H1 (cell line): ENCODE measurements around the gene SEC24A. TPM values are rescaled to one million over a fixed set of nuclear protein-coding genes. Genes with fewer than 3 reads are reported as not detected.

Experiments used
- CTCF ChIA-PET: fragments of 300-600 bp; sonication (Branson Sonifier 250); formaldehyde crosslinking; loops from one replicate; lab custom pipeline; 2021; ENCODE audit not compliant: partially characterized antibody; lab: Charles Lee
- POLR2A ChIA-PET: fragments of 300-600 bp; sonication (Branson Sonifier 250); formaldehyde crosslinking; loops from one replicate; lab custom pipeline; 2021; ENCODE audit warnings: inconsistent platforms; ENCODE audit not compliant: partially characterized antibody; lab: Charles Lee
- DNase-seq, 2 experiments: peaks; one replicate each; pipeline versions ENCODE4 v3.0.0 to v3.0.0-alpha.2; 2010 to 2022; ENCODE audit warnings: low spot score in 2 of 2, low read depth in 1 of 2, mixed read lengths in 1 of 2
- FAIRE-seq: peaks from 2 replicates; lab custom pipeline; 2011; peaks lifted over from hg19 to GRCh38; lab: Jason Lieb, UNC
- H2AFZ ChIP-seq: 2 replicates; pipeline ENCODE4 v1.8.1; 2012; ENCODE audit warnings: low read length, inconsistent platforms
- H2AK5ac ChIP-seq: 2 replicates; pipeline ENCODE4 v1.6.1; 2013; ENCODE audit warnings: low read depth, low read length
- H2BK120ac ChIP-seq: replicated peaks from 2 replicates; pipeline ENCODE3; 2013; ENCODE audit warnings: low read depth, low read length, inconsistent platforms
- H2BK12ac ChIP-seq: 2 replicates; pipeline ENCODE4 v1.6.1; 2013; ENCODE audit warnings: low read depth, low read length
- H2BK15ac ChIP-seq: 2 replicates; pipeline ENCODE4 v1.6.1; 2013; ENCODE audit warnings: low read length
- H2BK20ac ChIP-seq: 2 replicates; pipeline ENCODE4 v1.6.1; 2013; ENCODE audit warnings: low read length
- H2BK5ac ChIP-seq: 2 replicates; pipeline ENCODE4 v1.6.1; 2013; ENCODE audit warnings: low read depth, low read length
- H3K14ac ChIP-seq: 2 replicates; pipeline ENCODE4 v1.6.1; 2013; ENCODE audit warnings: inconsistent platforms; ENCODE audit not compliant: insufficient read length
- H3K18ac ChIP-seq: 2 replicates; pipeline ENCODE4 v1.6.1; 2013; ENCODE audit warnings: low read length; ENCODE audit errors: extremely low read depth
- H3K23ac ChIP-seq: 2 replicates; pipeline ENCODE4 v1.6.1; 2013; ENCODE audit warnings: inconsistent platforms; ENCODE audit not compliant: insufficient read length
- H3K23me2 ChIP-seq: 2 replicates; pipeline ENCODE4 v1.6.1; 2013; ENCODE audit warnings: low read depth, low read length
- H3K27ac ChIP-seq: 2 replicates; pipeline ENCODE4 v1.6.1; 2011; ENCODE audit warnings: low read depth, low read length, inconsistent platforms
- H3K27me3 ChIP-seq, 4 experiments: replicated peaks in 1 of 4; 1 replicate in 1 of 4; 2 replicates in 3 of 4; pipeline versions ENCODE4 v1.6.1 to v1.8.1; 2011 to 2013; ENCODE audit warnings: low read length in 3 of 4, mild to moderate bottlenecking in 3 of 4, inconsistent platforms in 2 of 4, mixed read lengths in 2 of 4, moderate library complexity in 1 of 4; ENCODE audit not compliant: control insufficient read depth in 3 of 4, insufficient read depth in 3 of 4; ENCODE audit errors: extremely low read depth in 1 of 4
- H3K36me3 ChIP-seq, 4 experiments: 2 replicates each; pipeline versions ENCODE4 v1.6.1 to v1.8.1; 2011 to 2013; ENCODE audit warnings: mild to moderate bottlenecking in 4 of 4, low read length in 3 of 4, moderate library complexity in 2 of 4, control low read depth in 1 of 4, inconsistent platforms in 1 of 4; ENCODE audit not compliant: insufficient read depth in 4 of 4, control insufficient read depth in 2 of 4
- H3K4ac ChIP-seq: replicated peaks from 2 replicates; pipeline ENCODE3; 2013; ENCODE audit warnings: low read length, low read depth, mixed read lengths, inconsistent platforms; ENCODE audit not compliant: insufficient read length
- H3K4me1 ChIP-seq, 4 experiments: replicated peaks in 1 of 4; 1 replicate in 1 of 4; 2 replicates in 3 of 4; pipeline versions ENCODE4 v1.6.1 to v1.8.1; 2011 to 2013; ENCODE audit warnings: low read length in 3 of 4, inconsistent platforms in 2 of 4, mixed read lengths in 1 of 4; ENCODE audit not compliant: insufficient read depth in 4 of 4, control insufficient read depth in 3 of 4
- H3K4me2 ChIP-seq, 2 experiments: 2 replicates each; pipeline versions ENCODE4 v1.6.1 to v1.8.1; 2011 to 2013; ENCODE audit warnings: low read depth in 2 of 2, low read length in 2 of 2, control low read depth in 1 of 2, inconsistent platforms in 1 of 2, mild to moderate bottlenecking in 1 of 2; ENCODE audit not compliant: insufficient read depth in 1 of 2
- H3K4me3 ChIP-seq, 4 experiments: fragments of 200-600, 300-600 bp in 1 of 4; sonication (generic), shearing (Covaris generic), sonication (Bioruptor Twin) in 1 of 4; 2 replicates each; pipeline versions ENCODE4 v1.5.1 to v1.8.1; 2011 to 2016; ENCODE audit warnings: low read length in 4 of 4, low read depth in 3 of 4, control low read depth in 2 of 4, inconsistent platforms in 2 of 4, mild to moderate bottlenecking in 2 of 4, mixed read lengths in 1 of 4, moderate library complexity in 1 of 4; ENCODE audit not compliant: insufficient read depth in 2 of 4; ENCODE audit errors: extremely low read depth in 1 of 4
- H3K56ac ChIP-seq: replicated peaks from 2 replicates; pipeline ENCODE3; 2013; ENCODE audit warnings: low read depth, mild to moderate bottlenecking, mixed read lengths, low read length, inconsistent platforms; ENCODE audit not compliant: insufficient read length
- H3K79me1 ChIP-seq: 2 replicates; pipeline ENCODE4 v1.6.1; 2013; ENCODE audit warnings: low read depth, low read length, control low read depth
- H3K79me2 ChIP-seq, 2 experiments: 2 replicates each; pipeline versions ENCODE4 v1.6.1 to v1.8.1; 2012 to 2013; ENCODE audit warnings: low read length in 2 of 2, mild to moderate bottlenecking in 2 of 2, inconsistent platforms in 1 of 2; ENCODE audit not compliant: insufficient read depth in 2 of 2, control insufficient read depth in 1 of 2
- H3K9ac ChIP-seq, 4 experiments: replicated peaks in 1 of 4; 1 replicate in 1 of 4; 2 replicates in 3 of 4; pipeline versions ENCODE4 v1.6.1 to v1.8.1; 2011 to 2013; ENCODE audit warnings: low read depth in 3 of 4, low read length in 3 of 4, control low read depth in 2 of 4, mild to moderate bottlenecking in 2 of 4, moderate library complexity in 2 of 4, inconsistent platforms in 1 of 4; ENCODE audit errors: extremely low read depth in 1 of 4
- H3K9me3 ChIP-seq, 2 experiments: 2 replicates each; pipeline versions ENCODE4 v1.6.1 to v1.8.1; 2012 to 2013; ENCODE audit warnings: mild to moderate bottlenecking in 2 of 2, moderate library complexity in 2 of 2, control low read depth in 1 of 2, inconsistent platforms in 1 of 2, low read depth in 1 of 2, low read length in 1 of 2, mixed read lengths in 1 of 2; ENCODE audit not compliant: insufficient read depth in 2 of 2
- H4K20me1 ChIP-seq, 2 experiments: replicated peaks in 1 of 2; 2 replicates each; pipeline versions ENCODE3 to v1.8.1; 2011 to 2013; ENCODE audit warnings: inconsistent platforms in 2 of 2, low read length in 2 of 2, mild to moderate bottlenecking in 1 of 2; ENCODE audit not compliant: insufficient read depth in 2 of 2, control insufficient read depth in 1 of 2
- H4K5ac ChIP-seq: 2 replicates; pipeline ENCODE4 v1.6.1; 2013; ENCODE audit warnings: low read length, low read depth, mixed read lengths, inconsistent platforms; ENCODE audit not compliant: insufficient read length
- H4K8ac ChIP-seq: 2 replicates; pipeline ENCODE4 v1.8.0; 2013; ENCODE audit warnings: mild to moderate bottlenecking, moderate library complexity, low read length, inconsistent platforms; ENCODE audit not compliant: insufficient read depth; ENCODE audit errors: extremely low read depth
- H4K91ac ChIP-seq: replicated peaks from 2 replicates; pipeline ENCODE3; 2013; ENCODE audit warnings: low read length, mixed read lengths, inconsistent platforms; ENCODE audit not compliant: insufficient read length
- ATF3 ChIP-seq: IDR thresholded peaks from 2 replicates; pipeline ENCODE4 v1.6.1; 2011; ENCODE audit warnings: low read depth, mild to moderate bottlenecking, low read length; ENCODE audit not compliant: insufficient read depth
- WGBS, 2 experiments: shearing (Covaris generic) in 1 of 2; methylation state at CpG; one replicate each; pipeline versions ENCODE4 v1.1.6 to v1.1.7; 2013 to 2015; ENCODE audit warnings: low lambda C conversion rate in 2 of 2, mixed read lengths in 2 of 2, inconsistent platforms in 1 of 2, low coverage in 1 of 2, missing lambda C conversion rate in 1 of 2; ENCODE audit not compliant: insufficient replicate concordance in 2 of 2, insufficient coverage in 1 of 2, insufficient read length in 1 of 2; ENCODE audit errors: extremely low coverage in 1 of 2, missing lambda C conversion rate in 1 of 2; 5-methylcytosine and 5-hydroxymethylcytosine counted together
- polyA plus RNA-seq, 7 experiments: library from polyadenylated mRNA; depleted of rRNA in 3 of 7; stranded (reverse) in 5 of 7; unstranded in 2 of 7; fragments of >200 nt in 5 of 7; fragments of 200-250 nt in 2 of 7; gene quantifications; 1 replicate in 5 of 7; 2 replicates in 1 of 7; 4 replicates in 1 of 7; pipeline versions ENCODE4 v1.2.1 to v1.2.3, GENCODE V29; 2011 to 2013; ENCODE audit warnings: missing spikeins in 2 of 7, mixed read lengths in 2 of 7
- total RNA-seq: library from RNA; stranded (reverse); fragmentation: NEBNext Ultra II Directional; extraction: Animal tissue kit (Norgen Biotek cat#: 25700); gene quantifications from 2 replicates; pipeline ENCODE4 v1.2.1, GENCODE V29; 2021

The SEC24A gene
- total and polyA plus RNA-seq, 2 of the 8 experiments (the other 6 are each of a cell fraction or from before 2014, with no cell fraction given) = 18.8 to 33.7 TPM

DNA sequence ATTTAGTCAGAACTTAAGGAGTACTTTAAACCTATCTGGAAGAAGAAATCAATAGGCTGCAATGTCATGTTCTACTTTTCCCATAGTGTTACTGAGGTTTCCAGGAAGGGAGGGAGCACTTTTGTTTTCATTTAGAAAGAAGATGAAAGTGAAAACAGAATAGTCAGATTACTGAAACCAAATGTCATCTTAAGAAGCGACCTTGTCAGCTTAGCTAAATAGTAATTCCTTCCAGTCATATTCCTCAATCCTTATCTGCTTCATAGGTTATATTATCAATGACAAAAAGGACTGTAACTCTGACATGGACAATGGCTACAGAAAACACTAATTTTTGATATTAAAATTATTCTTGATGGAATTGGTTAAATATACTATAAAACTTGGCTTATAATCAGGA is 43.7 kb upstream of the SEC24A start:
- no peak overlapping the region for H2BK5ac ChIP-seq
- ChIA-PET CTCF (interaction anchor here (1.2 to 1.3 kb wide), 2 partner anchors 18 to 29 kb away, joined by 4 to 7 read pairs; no protein-coding TSS in a partner anchor), POLR2A (interaction anchor here (0.9 to 1.9 kb wide), 2 partner anchors 10 to 154 kb away, joined by 3 to 6 read pairs; partner anchors contain the start of gene DDX46)
- H2BK20ac ChIP-seq = no peak overlapping the region
- H2BK15ac ChIP-seq = no peak overlapping the region
- no peak overlapping the region for H4K91ac ChIP-seq
- H2BK120ac ChIP-seq = no peak overlapping the region
- no peak overlapping the region for H3K4me2 ChIP-seq
- no peak overlapping the region for H3K4me3 ChIP-seq
- H3K9ac ChIP-seq = no peak overlapping the region
- no peak overlapping the region for H3K56ac ChIP-seq
- no peak for DNase-seq
- H2AK5ac ChIP-seq = no peak overlapping the region
- H2AFZ ChIP-seq = no peak overlapping the region
- H3K18ac ChIP-seq = no peak overlapping the region
- H3K27ac ChIP-seq = no peak overlapping the region
- H3K23ac ChIP-seq = no peak overlapping the region
- H4K5ac ChIP-seq = no peak overlapping the region
- no peak overlapping the region for H4K8ac ChIP-seq
- H3K27me3 ChIP-seq = no peaks in the 10 kb centered on the region
- no peaks in the 10 kb centered on the region for H3K4me1 ChIP-seq
- 71% methylated on average over 1 of the region's 1 CpG; no CpG with 5 or more reads in 1 of the 2 experiments for WGBS, 2 experiments
- no peak for FAIRE-seq
- no peaks in the 10 kb centered on the region for H3K9me3 ChIP-seq
- no peaks in the 10 kb centered on the region for H3K23me2 ChIP-seq
- no peaks in the 10 kb centered on the region for H4K20me1 ChIP-seq
- no peak overlapping the region for H3K14ac ChIP-seq
- no peaks in the 10 kb centered on the region for H3K79me1 ChIP-seq
- H3K36me3 ChIP-seq = peaks cover 6 to 35% (median 23%) of the 10 kb centered on the region in 4 experiments; a peak in 7 of 8 replicates
- no peak overlapping the region for H2BK12ac ChIP-seq
- no peaks in the 10 kb centered on the region for H3K79me2 ChIP-seq
- H3K4ac ChIP-seq = no peak overlapping the region
- no peak for TF ChIP-seq ATF3
